Activated naive CD8-positive, alpha-beta T cell treated with anti-CD3 and anti-CD28 coated beads, Interleukin-2, amount 10 ng/mL, durations not matched to agents 7 days and 5 days (primary cell): ENCODE data around the gene ANO9. TPM values are rescaled to one million over a fixed set of nuclear protein-coding genes. Genes with fewer than 3 reads are reported as not detected.

Experiments used
- ATAC-seq: fragments of 150-1000 bp; cut with Tn5 transposase; one replicate; pipeline ENCODE4 v1.10.0; 2021; ENCODE audit warnings: low read depth, moderate library complexity
- POLR2A ChIA-PET: fragments of 350-600 bp; sonication (Branson Sonifier 250); formaldehyde crosslinking; loops from one replicate; lab custom pipeline; 2021; ENCODE audit warnings: antibody characterized with exemption; lab: Charles Lee
- DNase-seq: peaks from one replicate; pipeline ENCODE4 v3.0.0; 2021
- H3K27ac Mint-ChIP-seq: one replicate; pipeline ENCODE4 v1.8.0; 2022; ENCODE audit warnings: mild to moderate bottlenecking, mixed read lengths
- H3K27me3 Mint-ChIP-seq: one replicate; pipeline ENCODE4 v1.8.0; 2022; ENCODE audit warnings: mild to moderate bottlenecking, moderate library complexity, mixed read lengths
- H3K36me3 Mint-ChIP-seq: one replicate; pipeline ENCODE4 v1.8.0; 2021; ENCODE audit warnings: mild to moderate bottlenecking, mixed read lengths
- H3K4me1 Mint-ChIP-seq: one replicate; pipeline ENCODE4 v1.8.0; 2021; ENCODE audit warnings: mixed read lengths
- H3K4me3 Mint-ChIP-seq: one replicate; pipeline ENCODE4 v1.8.0; 2022; ENCODE audit warnings: mild to moderate bottlenecking, moderate library complexity, mixed read lengths
- H3K9me3 Mint-ChIP-seq: one replicate; pipeline ENCODE4 v1.8.0; 2021; ENCODE audit warnings: mixed read lengths
- total RNA-seq, 2 experiments: library from RNA; stranded (reverse); gene quantifications; one replicate each; pipeline ENCODE4 v1.2.3, GENCODE V29; 2021

Gene ANO9
- total RNA-seq, 2 experiments from 2014 or later: 115 to 122 TPM

GRCh38 chr11:465896-466530, 24.2 kb upstream of the ANO9 start:
- H3K4me1 Mint-ChIP-seq: peaks cover 1% of the 10 kb centered on the region
- DNase-seq (no peak), ATAC-seq (no peak)
- H3K27me3 Mint-ChIP-seq: no peaks in the 10 kb centered on the region
- POLR2A ChIA-PET: interaction anchor here (0.7 kb wide), 1 partner anchor 29 kb away, joined by 4 read pairs; no protein-coding TSS in a partner anchor
- H3K27ac Mint-ChIP-seq: no peak overlapping the region
- no peaks in the 10 kb centered on the region for H3K9me3 Mint-ChIP-seq
- peaks cover 4% of the 10 kb centered on the region for H3K36me3 Mint-ChIP-seq
- H3K4me3 Mint-ChIP-seq: no peak overlapping the region

DNA sequence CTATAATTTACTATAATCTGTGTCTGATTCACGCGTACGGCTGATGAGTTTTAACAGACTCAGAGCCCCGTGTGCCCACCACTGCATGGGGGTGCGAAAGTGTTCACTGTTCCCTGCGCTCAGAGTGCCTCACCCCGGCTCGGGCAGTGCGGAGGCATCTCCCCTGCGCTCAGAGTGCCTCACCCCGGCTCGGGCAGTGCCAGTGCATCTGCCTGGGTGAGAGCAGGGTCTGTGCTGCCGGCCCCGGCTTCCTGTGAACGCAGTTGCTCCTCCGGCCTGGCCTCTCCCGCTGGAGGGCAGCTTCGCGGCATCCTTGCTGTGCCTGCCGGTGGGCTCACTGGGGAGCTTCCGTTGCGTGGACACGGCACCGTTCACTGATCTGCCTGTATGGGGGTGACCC, 22.5 kb upstream of the ANO9 start:
- no peaks in the 10 kb centered on the region for H3K27me3 Mint-ChIP-seq
- no peak overlapping the region for H3K4me3 Mint-ChIP-seq
- no peak overlapping the region for H3K27ac Mint-ChIP-seq
- no peak for ATAC-seq
- DNase-seq: no peak
- H3K36me3 Mint-ChIP-seq: peaks cover 6% of the 10 kb centered on the region
- no peaks in the 10 kb centered on the region for H3K4me1 Mint-ChIP-seq
- POLR2A ChIA-PET: no interaction called here
- no peaks in the 10 kb centered on the region for H3K9me3 Mint-ChIP-seq

DNA sequence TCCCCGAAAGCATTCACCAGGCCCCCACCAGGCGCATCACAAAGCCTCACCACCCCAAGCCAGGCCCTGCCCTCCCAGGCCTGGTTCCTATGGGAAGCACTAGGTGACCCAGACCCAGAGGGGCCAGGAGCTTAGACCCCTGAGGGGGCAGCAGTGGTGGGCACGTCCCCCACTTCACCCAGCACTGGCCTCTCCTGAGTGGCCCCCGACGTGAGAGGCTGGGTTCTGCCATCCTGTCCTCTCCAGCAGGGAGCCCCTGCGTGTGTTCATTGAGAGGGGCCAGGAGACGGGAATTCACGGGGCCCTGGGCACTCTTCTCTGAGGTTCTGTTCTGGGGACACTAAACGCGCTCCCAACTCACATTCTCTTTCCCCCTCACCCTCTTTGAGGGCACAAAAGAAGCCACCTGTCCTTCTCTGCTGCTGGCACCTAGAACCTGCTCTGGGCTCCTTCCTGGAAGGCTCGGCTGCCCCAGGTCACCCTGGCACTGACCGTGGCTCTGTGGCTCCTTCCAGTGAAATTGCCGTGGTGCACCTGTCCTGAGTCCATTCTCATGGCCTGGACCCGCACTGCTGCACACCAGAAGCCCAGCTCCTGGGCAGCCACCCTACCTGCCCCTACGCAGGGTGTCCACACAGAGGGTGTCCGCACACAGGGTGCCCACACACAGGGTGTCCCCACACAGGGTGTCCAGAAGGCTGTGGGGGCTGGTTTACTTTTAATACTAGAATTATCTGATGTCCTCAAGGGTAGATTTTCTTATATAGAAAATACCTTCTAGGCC, 20.5 kb upstream of the ANO9 start:
- POLR2A ChIA-PET: no interaction called here
- H3K4me3 Mint-ChIP-seq: no peak overlapping the region
- H3K9me3 Mint-ChIP-seq: no peaks in the 10 kb centered on the region
- peaks cover 7% of the 10 kb centered on the region for H3K4me1 Mint-ChIP-seq
- no peak for DNase-seq
- H3K27ac Mint-ChIP-seq: no peak overlapping the region
- no peaks in the 10 kb centered on the region for H3K27me3 Mint-ChIP-seq
- H3K36me3 Mint-ChIP-seq: peaks cover 6% of the 10 kb centered on the region
- ATAC-seq: no peak

GRCh38 chr11:461626-462025, 19.8 kb upstream of the ANO9 start:
- H3K27me3 Mint-ChIP-seq: no peaks in the 10 kb centered on the region
- peaks cover 14% of the 10 kb centered on the region for H3K4me1 Mint-ChIP-seq
- H3K36me3 Mint-ChIP-seq: peaks cover 6% of the 10 kb centered on the region
- POLR2A ChIA-PET: no interaction called here
- no peaks in the 10 kb centered on the region for H3K9me3 Mint-ChIP-seq
- DNase-seq (no peak), ATAC-seq (no peak)
- H3K27ac Mint-ChIP-seq: no peak overlapping the region
- H3K4me3 Mint-ChIP-seq: no peak overlapping the region

- H3K27ac Mint-ChIP-seq: no peak overlapping the region
- ATAC-seq (no peak), DNase-seq (no peak)
- POLR2A ChIA-PET: no interaction called here
- no peaks in the 10 kb centered on the region for H3K9me3 Mint-ChIP-seq
- peaks cover 22% of the 10 kb centered on the region for H3K4me1 Mint-ChIP-seq
- H3K27me3 Mint-ChIP-seq: no peaks in the 10 kb centered on the region
- peaks cover 6% of the 10 kb centered on the region for H3K36me3 Mint-ChIP-seq
- no peak overlapping the region for H3K4me3 Mint-ChIP-seq
Observed at GRCh38 chr11:460331-461199, 18.8 kb upstream of the ANO9 start.

- Mint-ChIP-seq H3K9me3 (no peaks in the 10 kb centered on the region), H3K4me1 (peaks cover 28% of the 10 kb centered on the region), H3K4me3 (no peak overlapping the region), H3K27me3 (no peaks in the 10 kb centered on the region), H3K27ac (no peak overlapping the region), H3K36me3 (peaks cover 7% of the 10 kb centered on the region)
- ATAC-seq (no peak), DNase-seq (no peak)
- POLR2A ChIA-PET: interaction anchor here (0.9 kb wide), 1 partner anchor 39 kb away, joined by 3 read pairs; no protein-coding TSS in a partner anchor
Observed at GRCh38 chr11:459511-460220, 17.9 kb upstream of the ANO9 start.

DNA sequence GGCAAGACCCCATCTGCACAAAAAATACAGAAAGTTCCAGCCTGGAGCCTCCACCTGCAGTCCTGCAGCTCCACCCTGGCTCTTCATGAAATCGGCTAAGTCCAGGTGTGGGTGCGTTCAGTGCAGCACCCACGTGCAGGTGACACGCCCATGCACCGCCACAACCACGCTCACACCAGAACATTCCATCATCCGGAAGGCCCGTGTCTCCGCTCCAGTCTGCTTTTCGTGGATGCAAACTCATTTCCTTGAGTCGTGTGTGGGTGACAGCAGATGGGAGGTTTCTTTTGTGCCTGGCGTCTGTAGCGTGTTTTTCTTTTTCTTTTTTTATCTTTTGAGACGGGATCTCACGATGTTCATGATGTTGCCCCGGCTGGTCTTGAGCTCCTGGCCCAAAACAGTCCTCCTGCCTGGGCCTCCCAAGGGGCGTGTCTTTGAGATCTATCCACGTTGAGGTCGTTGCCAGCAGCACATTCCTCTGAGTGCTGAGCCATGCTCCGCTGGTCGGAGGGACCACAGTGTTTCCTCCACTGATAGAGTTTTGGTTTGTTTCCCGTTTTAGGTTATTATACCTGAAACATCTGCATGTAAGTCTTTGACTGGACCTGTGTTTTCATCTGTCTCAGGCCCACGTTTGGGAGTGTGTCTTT, 15.4 kb upstream of the ANO9 start:
- Mint-ChIP-seq H3K9me3 (no peaks in the 10 kb centered on the region), H3K4me3 (peak overlapping the region; percentile 73), H3K36me3 (peaks cover 10% of the 10 kb centered on the region), H3K4me1 (peaks cover 30% of the 10 kb centered on the region), H3K27ac (peak overlapping the region; percentile 80), H3K27me3 (no peaks in the 10 kb centered on the region)
- POLR2A ChIA-PET: interaction anchor here (0.8 to 1.5 kb wide), 4 partner anchors 10 to 130 kb away, joined by 3 to 8 read pairs (median 4); no protein-coding TSS in a partner anchor
- ATAC-seq (no peak), DNase-seq (peak; percentile 37)

- POLR2A ChIA-PET: interaction anchor here (0.8 to 1.5 kb wide), 4 partner anchors 9 to 131 kb away, joined by 3 to 8 read pairs (median 4); no protein-coding TSS in a partner anchor
- Mint-ChIP-seq H3K4me1 (peaks cover 31% of the 10 kb centered on the region), H3K9me3 (no peaks in the 10 kb centered on the region), H3K27me3 (no peaks in the 10 kb centered on the region), H3K4me3 (peak overlapping the region; percentile 73), H3K27ac (peak overlapping the region; percentile 80), H3K36me3 (peaks cover 11% of the 10 kb centered on the region)
- ATAC-seq (peak; percentile 92), DNase-seq (peak; percentile 53)
Observed at GRCh38 chr11:456533-456932, 14.7 kb upstream of the ANO9 start.

DNA sequence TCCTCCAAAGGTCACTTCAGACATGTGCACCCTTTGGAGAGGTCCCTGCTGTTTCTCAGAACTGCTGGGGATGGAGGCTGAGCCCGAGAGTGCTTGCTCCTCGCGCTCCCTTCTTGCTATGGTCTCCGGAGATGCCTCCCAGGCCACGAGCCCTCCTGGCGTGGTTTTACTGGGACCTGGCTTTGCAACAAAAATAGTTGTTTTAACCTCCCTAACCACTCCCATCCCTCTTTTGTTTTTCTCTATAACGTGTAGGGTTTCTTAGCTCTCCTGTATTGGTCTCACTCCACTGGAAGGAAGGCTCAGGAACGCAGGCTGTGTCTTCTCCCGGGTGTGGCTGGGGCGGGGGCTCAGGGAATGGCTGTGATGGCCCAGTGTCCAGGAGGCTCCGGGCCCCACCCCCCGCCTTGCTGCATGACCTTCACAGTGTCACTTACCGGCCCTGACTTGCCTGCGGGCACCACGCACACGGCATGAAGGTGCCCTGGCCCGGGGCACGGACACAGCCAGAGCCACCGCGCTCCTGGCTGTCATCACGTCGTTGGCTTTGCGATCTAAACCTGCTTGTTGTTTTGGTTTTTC, 13.8 kb upstream of the ANO9 start:
- ATAC-seq (no peak), DNase-seq (no peak)
- Mint-ChIP-seq H3K27me3 (no peaks in the 10 kb centered on the region), H3K9me3 (no peaks in the 10 kb centered on the region), H3K36me3 (peaks cover 13% of the 10 kb centered on the region), H3K4me1 (peaks cover 39% of the 10 kb centered on the region), H3K4me3 (no peak overlapping the region), H3K27ac (no peak overlapping the region)
- POLR2A ChIA-PET: interaction anchor here (1.4 kb wide), 1 partner anchor 8 kb away, joined by 4 read pairs; no protein-coding TSS in a partner anchor

GRCh38 chr11:454801-455565, 13.2 kb upstream of the ANO9 start:
- POLR2A ChIA-PET: no interaction called here
- no peak overlapping the region for H3K27ac Mint-ChIP-seq
- no peak overlapping the region for H3K4me3 Mint-ChIP-seq

DNA sequence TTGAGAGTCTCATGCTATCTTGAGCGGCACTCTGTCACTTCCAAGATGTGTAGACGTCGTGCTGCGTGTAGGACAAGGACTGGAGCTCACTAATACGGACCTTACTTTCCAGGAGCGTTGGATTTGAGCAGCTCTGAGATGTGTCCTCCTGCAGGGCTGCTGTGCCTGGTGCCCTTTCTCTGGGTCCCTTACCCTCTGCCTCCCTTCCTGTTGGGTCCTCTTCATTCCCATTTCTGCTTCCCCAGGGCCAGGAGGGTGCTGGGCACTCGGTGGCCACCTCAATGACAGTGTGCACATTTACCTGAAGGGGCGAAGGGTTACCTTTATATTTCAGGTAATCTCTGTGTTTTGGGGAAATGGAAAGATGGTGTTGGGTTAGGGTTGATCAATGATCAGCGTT, 12.2 kb upstream of the ANO9 start:
- Mint-ChIP-seq H3K4me1 (peaks cover 41% of the 10 kb centered on the region), H3K27me3 (no peaks in the 10 kb centered on the region), H3K9me3 (no peaks in the 10 kb centered on the region), H3K27ac (no peak overlapping the region), H3K4me3 (no peak overlapping the region), H3K36me3 (peaks cover 10% of the 10 kb centered on the region)
- POLR2A ChIA-PET: no interaction called here
- ATAC-seq (no peak), DNase-seq (no peak)

More at GRCh38 chr11:454801-455565, 13.2 kb upstream of the ANO9 start:
- DNase-seq (no peak), ATAC-seq (no peak)
- no peaks in the 10 kb centered on the region for H3K9me3 Mint-ChIP-seq
- H3K4me1 Mint-ChIP-seq: peaks cover 39% of the 10 kb centered on the region
- peaks cover 13% of the 10 kb centered on the region for H3K36me3 Mint-ChIP-seq
- no peaks in the 10 kb centered on the region for H3K27me3 Mint-ChIP-seq
